Lower leg skin (tissue), 3 donors: ENCODE measurements around the gene PKP1.

Experiments
- POLR2A ChIP-seq, 2 donors: fragments of 450-650 bp; IDR thresholded peaks; one replicate each; pipeline ENCODE4 v1.6.1; 2016 to 2017; ENCODE audit warnings: antibody characterized with exemption in 2 of 2, mild to moderate bottlenecking in 1 of 2, moderate library complexity in 1 of 2
- TF ChIP-seq, protein P1 (sequence below), 3 donors: fragments of 450-650 bp; IDR thresholded peaks; one replicate each; pipeline ENCODE4 v1.5.1; 2016; ENCODE audit warnings: antibody characterized with exemption in 3 of 3, mild to moderate bottlenecking in 3 of 3, moderate library complexity in 2 of 3

- TF ChIP-seq, protein P1, sequence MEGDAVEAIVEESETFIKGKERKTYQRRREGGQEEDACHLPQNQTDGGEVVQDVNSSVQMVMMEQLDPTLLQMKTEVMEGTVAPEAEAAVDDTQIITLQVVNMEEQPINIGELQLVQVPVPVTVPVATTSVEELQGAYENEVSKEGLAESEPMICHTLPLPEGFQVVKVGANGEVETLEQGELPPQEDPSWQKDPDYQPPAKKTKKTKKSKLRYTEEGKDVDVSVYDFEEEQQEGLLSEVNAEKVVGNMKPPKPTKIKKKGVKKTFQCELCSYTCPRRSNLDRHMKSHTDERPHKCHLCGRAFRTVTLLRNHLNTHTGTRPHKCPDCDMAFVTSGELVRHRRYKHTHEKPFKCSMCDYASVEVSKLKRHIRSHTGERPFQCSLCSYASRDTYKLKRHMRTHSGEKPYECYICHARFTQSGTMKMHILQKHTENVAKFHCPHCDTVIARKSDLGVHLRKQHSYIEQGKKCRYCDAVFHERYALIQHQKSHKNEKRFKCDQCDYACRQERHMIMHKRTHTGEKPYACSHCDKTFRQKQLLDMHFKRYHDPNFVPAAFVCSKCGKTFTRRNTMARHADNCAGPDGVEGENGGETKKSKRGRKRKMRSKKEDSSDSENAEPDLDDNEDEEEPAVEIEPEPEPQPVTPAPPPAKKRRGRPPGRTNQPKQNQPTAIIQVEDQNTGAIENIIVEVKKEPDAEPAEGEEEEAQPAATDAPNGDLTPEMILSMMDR (IDR thresholded peaks at IDR 0.05): no peak
- no peak for TF ChIP-seq POLR2A (IDR thresholded peaks at IDR 0.05)
Measured at GRCh38 chr1:201288007-201288406, 4.7 kb downstream of the PKP1 start.
